LNCaP clone FGC (cell line): Measurements from ENCODE around the gene IGSF3.
"Not testable (repeated sequence)": the region's sequence is repeated elsewhere in the genome, so short reads cannot be mapped to it uniquely, and the experiment has no call there.

ENCODE experiments used
- DNase-seq: peaks from one replicate; pipeline ENCODE4 v3.0.0-alpha.2; 2011; ENCODE audit warnings: low read depth
- H3K4me3 ChIP-seq: 2 replicates; pipeline ENCODE4 v1.5.1; 2011; ENCODE audit warnings: mild to moderate bottlenecking, low read depth, low read length, control low read depth
- CTCF ChIP-seq: IDR thresholded peaks from 2 replicates; pipeline ENCODE4 v1.5.1; 2012; ENCODE audit warnings: mild to moderate bottlenecking; ENCODE audit not compliant: control insufficient read depth, insufficient read depth; ENCODE audit errors: extremely low read depth

IGSF3 gene

GRCh38 chr1:116590359-116591005 is 77.1 kb downstream of the IGSF3 start:
- H3K4me3 ChIP-seq, DNase-seq: not testable (repeated sequence)

DNA sequence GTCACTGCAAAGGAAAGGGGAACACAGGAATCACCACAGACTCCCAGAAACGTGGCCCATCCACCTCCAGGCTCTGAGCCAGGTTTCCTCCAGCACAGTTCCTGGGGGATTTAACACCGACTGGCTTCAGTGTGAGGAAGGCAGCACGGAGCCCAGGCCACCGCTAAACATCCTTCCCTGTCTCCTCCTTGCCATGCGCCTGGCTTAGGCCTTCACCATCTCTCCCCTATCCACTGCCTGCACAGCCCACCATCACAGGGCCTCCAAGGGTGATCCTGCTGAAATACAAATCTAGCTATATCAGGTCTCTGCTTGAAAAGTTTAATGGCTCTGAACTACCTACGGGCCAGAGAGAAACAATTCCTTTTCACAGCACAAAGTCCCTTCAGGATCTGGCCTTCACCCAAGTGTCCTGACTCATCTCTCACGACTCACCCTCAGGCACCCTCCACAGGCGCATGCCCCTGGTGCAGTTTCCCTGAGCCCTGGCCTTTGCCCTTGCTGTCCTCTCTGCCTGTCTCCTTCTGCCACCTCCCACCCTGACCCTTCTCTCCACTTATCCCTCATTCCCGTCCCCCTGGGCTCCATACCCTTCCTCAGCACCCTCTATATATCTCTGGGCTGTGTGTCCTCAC is 78.3 kb downstream of the IGSF3 start:
- H3K4me3 ChIP-seq, DNase-seq: not testable (repeated sequence)

- TF ChIP-seq CTCF = no peak
- no peak for DNase-seq
- no peak overlapping the region for H3K4me3 ChIP-seq
Observed at GRCh38 chr1:116587501-116588227, 79.9 kb downstream of the IGSF3 start.

DNA sequence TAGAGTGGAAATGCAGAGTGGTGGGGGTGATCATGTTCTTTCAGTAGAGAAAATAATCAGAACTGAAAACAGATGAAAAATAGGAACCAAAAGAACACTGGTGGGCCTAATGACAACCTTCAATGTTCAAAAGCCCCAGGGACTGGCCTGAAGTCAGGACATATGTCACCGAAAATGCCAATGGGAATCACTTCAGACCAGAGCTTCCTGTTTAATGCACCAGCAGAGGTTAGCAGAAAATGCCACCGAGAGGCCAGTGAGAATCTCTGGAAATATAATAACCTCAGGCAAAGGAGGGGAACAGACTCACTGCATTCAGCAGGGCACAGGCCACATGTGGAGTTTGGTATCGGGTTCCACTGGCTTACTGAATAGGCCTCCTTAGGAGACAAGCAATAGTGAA is 80.8 kb downstream of the IGSF3 start:
- TF ChIP-seq CTCF = no peak
- H3K4me3 ChIP-seq = no peak overlapping the region
- DNase-seq = no peak

GRCh38 chr1:116585886-116586285 is 81.6 kb downstream of the IGSF3 start:
- DNase-seq = no peak
- TF ChIP-seq CTCF = no peak
- no peak overlapping the region for H3K4me3 ChIP-seq

DNA sequence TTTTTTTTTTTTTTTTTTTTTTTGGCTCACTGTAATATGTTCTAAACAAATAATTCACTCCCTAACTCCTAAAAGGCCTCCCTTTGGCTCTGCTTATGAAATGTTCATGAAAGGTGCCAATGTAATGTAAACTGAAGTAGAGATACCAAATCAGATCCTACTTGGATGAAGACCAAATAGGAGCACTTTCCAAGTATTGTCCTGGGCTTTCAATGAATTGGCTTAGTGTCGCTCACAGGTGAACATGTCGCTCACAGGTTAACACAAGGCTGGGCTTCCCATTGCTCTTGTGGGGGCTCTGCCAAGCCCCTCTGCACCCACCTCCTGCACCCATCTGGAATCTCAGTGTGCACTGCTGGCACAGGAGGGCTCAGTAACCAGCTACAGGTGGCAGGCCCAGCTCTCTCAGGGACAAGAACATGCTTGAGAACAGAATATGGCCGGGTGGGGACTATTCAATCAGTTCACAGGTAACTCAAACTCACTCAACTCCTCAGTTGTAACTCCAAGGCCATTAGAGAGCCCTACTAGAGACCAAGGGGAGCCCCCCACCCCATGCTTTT is 86.1 kb downstream of the IGSF3 start:
- H3K4me3 ChIP-seq = no peak overlapping the region
- DNase-seq = peak; percentile 93
- TF ChIP-seq CTCF = no peak

DNA sequence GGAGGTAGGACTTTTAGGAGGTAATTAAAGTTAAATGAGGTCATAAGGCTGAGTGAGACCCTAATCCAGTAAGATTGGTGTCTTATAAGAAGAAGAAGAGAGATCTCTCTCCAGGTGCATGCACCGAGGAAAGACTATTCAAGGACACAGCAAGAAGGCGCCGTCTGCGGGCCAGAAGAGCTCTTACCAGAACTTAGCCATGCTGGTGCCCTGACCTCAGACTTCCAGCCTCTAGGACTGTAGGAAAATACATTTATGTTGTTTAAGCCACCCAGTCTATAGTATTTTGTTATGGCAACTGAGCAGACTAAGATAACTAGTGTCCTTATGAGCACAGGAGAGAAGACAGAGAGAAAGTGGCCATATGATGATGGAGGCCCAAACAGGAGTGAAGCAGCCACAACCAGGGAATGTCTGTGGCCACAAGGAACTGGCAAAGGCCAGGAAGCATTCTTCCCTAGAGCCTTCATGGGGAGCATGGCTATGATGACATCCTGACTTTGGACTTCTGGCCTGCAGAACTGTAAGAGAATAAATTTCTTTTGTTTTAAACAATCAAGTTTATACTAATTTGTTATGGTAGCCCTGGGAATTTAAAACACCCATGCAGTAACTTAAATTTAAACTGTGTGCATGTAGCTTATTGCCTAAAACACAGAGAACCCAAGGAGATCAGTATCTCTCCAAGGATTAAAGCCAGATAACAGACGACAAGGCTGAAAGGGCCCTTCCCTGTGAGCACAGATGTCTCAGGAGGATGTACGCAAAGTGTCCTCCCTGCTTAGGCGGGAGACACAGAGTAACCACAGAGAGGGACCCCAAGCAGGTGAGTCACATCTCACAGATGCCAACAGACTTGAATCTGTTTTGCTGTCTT is 86.8 kb downstream of the IGSF3 start:
- no peak for DNase-seq
- TF ChIP-seq CTCF = no peak
- no peak overlapping the region for H3K4me3 ChIP-seq
